PC-3 (cell line): ENCODE results near the gene GSTM2. TPM values are rescaled to one million over a fixed set of nuclear protein-coding genes. Genes with fewer than 3 reads are reported as not detected.
"Not testable (repeated sequence)": the region's sequence is repeated elsewhere in the genome, so short reads cannot be mapped to it uniquely, and the experiment has no call there.

Source experiments
- ATAC-seq: fragments of 200-7000 bp; cut with Tn5 transposase; 2 replicates; pipeline ENCODE4 v1.9.1; 2020; ENCODE audit warnings: mild to moderate bottlenecking, moderate library complexity
- BruUV-seq: library from RNA; stranded (reverse); fragments of 400-500 nt; replicated peaks from 2 replicates; lab custom pipeline; 2021; lab: Mats Ljungman, UMichigan
- CTCF ChIA-PET: fragments of 300-600 bp; sonication (Branson Sonifier 250); formaldehyde crosslinking; loops from one replicate; lab custom pipeline; 2022; ENCODE audit warnings: antibody characterized with exemption; lab: Charles Lee
- POLR2A ChIA-PET: fragments of 300-600 bp; sonication (Branson Sonifier 250); formaldehyde crosslinking; loops from one replicate; lab custom pipeline; 2022; ENCODE audit warnings: antibody characterized with exemption; ENCODE audit not compliant: unreplicated experiment; lab: Charles Lee
- DNase-seq: peaks from one replicate; pipeline ENCODE4 v3.0.0-alpha.2; 2015
- H2AFZ ChIP-seq: fragments of 300-600 bp; sonication (generic); 2 replicates; pipeline ENCODE4 v1.6.0; 2016; ENCODE audit warnings: antibody characterized with exemption, low read length
- H3F3A ChIP-seq: fragments of 300-600 bp; sonication (generic); one replicate; pipeline ENCODE4 v1.6.0; 2017; ENCODE audit warnings: antibody characterized with exemption, low read length, control low read depth, mild to moderate bottlenecking; ENCODE audit not compliant: unreplicated experiment
- H3K27ac ChIP-seq: fragments of 300-600 bp; sonication (generic); 2 replicates; pipeline ENCODE4 v1.5.1; 2016; ENCODE audit warnings: mild to moderate bottlenecking, low read length
- H3K27me3 ChIP-seq: fragments of 300-600 bp; sonication (generic); 2 replicates; pipeline ENCODE4 v1.6.1; 2016; ENCODE audit warnings: low read length, mixed read lengths
- H3K36me3 ChIP-seq: fragments of 300-600 bp; sonication (generic); 2 replicates; pipeline ENCODE4 v1.6.1; 2016; ENCODE audit warnings: low read depth, mixed run types, low read length, mixed read lengths
- H3K4me1 ChIP-seq: fragments of 300-600 bp; sonication (generic); 2 replicates; pipeline ENCODE4 v1.5.1; 2016; ENCODE audit warnings: low read length; ENCODE audit not compliant: insufficient read depth
- H3K4me2 ChIP-seq: fragments of 300-600 bp; sonication (generic); 2 replicates; pipeline ENCODE4 v1.6.0; 2016; ENCODE audit warnings: low read length
- H3K4me3 ChIP-seq: fragments of 300-600 bp; sonication (generic); 2 replicates; pipeline ENCODE4 v1.5.1; 2016; ENCODE audit warnings: mild to moderate bottlenecking, low read length, mixed read lengths
- H3K79me2 ChIP-seq: fragments of 300-600 bp; sonication (generic); 2 replicates; pipeline ENCODE4 v1.6.1; 2017; ENCODE audit warnings: low read length, mixed read lengths
- H3K9ac ChIP-seq: fragments of 300-600 bp; sonication (generic); 2 replicates; pipeline ENCODE4 v1.6.0; 2016; ENCODE audit warnings: mild to moderate bottlenecking, low read length
- H3K9me2 ChIP-seq: fragments of 300-600 bp; sonication (generic); replicated peaks from 2 replicates; pipeline ENCODE4 v1.6.1; 2016; ENCODE audit warnings: mixed run types, low read length, mixed read lengths
- H3K9me3 ChIP-seq: fragments of 300-600 bp; sonication (generic); 2 replicates; pipeline ENCODE4 v1.6.1; 2016; ENCODE audit warnings: low read length, mixed read lengths
- H4K20me1 ChIP-seq: fragments of 300-600 bp; sonication (generic); 2 replicates; pipeline ENCODE4 v1.6.1; 2016; ENCODE audit warnings: low read length, mixed read lengths
- CTCF ChIP-seq: fragments of 300-600 bp; sonication (generic); conservative IDR thresholded peaks from 2 replicates; pipeline ENCODE4 v1.5.1; 2017; ENCODE audit warnings: antibody characterized with exemption, low read depth, mild to moderate bottlenecking, low read length
- EZH2 ChIP-seq: fragments of 300-600 bp; sonication (generic); IDR thresholded peaks from one replicate; pipeline ENCODE4 v1.6.1; 2017; ENCODE audit warnings: antibody characterized with exemption, mild to moderate bottlenecking, low read length; ENCODE audit not compliant: unreplicated experiment
- EZH2phosphoT487 ChIP-seq: fragments of 300-600 bp; sonication (generic); IDR thresholded peaks from 2 replicates; pipeline ENCODE4 v1.6.1; 2018; ENCODE audit warnings: mild to moderate bottlenecking, antibody characterized with exemption, low read length, borderline replicate concordance
- intact Hi-C: fragments of 100-400 bp; cut with micrococcal nuclease; formaldehyde crosslinking; loops from 2 replicates; pipeline ENCODE4 v1.9.0; 2023
- total RNA-seq: library from RNA; depleted of rRNA; stranded (reverse); fragments of >200 nt; gene quantifications from 2 replicates; pipeline ENCODE4 v1.2.3, GENCODE V29; 2014

The GSTM2 gene
- total RNA-seq, 1 experiment from 2014 or later, result 38.6 TPM

GRCh38 chr1:109677459-109677858 is 9.6 kb downstream of the GSTM2 start:
- Histone ChIP-seq H3K4me2 (no peak overlapping the region), H3K36me3 (no peaks in the 10 kb centered on the region), H3K9ac (no peak overlapping the region), H4K20me1 (no peaks in the 10 kb centered on the region), H3K4me1 (0 out of 2 replicates have a peak, but pooled peaks cover 3% of the 10 kb centered on the region), H3K4me3 (no peak overlapping the region), H3K9me2 (no peaks in the 10 kb centered on the region), H2AFZ (no peak overlapping the region), H3K27ac (no peak overlapping the region), H3K79me2 (no peaks in the 10 kb centered on the region), H3F3A (no peaks in the 10 kb centered on the region), H3K27me3 (no peaks in the 10 kb centered on the region), H3K9me3 (no peaks in the 10 kb centered on the region)
- intact Hi-C loops, result no loop called here
- POLR2A ChIA-PET, result no interaction called here
- DNase-seq (no peak), ATAC-seq (no peak)
- TF ChIP-seq CTCF (no peak), EZH2 (no peak), EZH2phosphoT487 (no peak)
- BruUV-seq, result no TSS peak
- CTCF ChIA-PET, result interaction anchor here (0.5 kb wide), 1 partner anchor 74 kb away, joined by 4 read pairs; no protein-coding TSS in a partner anchor

- intact Hi-C loops, BruUV-seq, H2AFZ ChIP-seq, DNase-seq, H3K4me1 ChIP-seq, H3K4me2 ChIP-seq, H3F3A ChIP-seq, H3K4me3 ChIP-seq, H3K9me2 ChIP-seq, ATAC-seq, H3K27ac ChIP-seq, H3K36me3 ChIP-seq, CTCF ChIA-PET, H3K9ac ChIP-seq, H3K27me3 ChIP-seq, POLR2A ChIA-PET, H4K20me1 ChIP-seq, H3K9me3 ChIP-seq, H3K79me2 ChIP-seq: not testable (repeated sequence)
Measured at GRCh38 chr1:109678637-109679036, 10.8 kb downstream of the GSTM2 start.

DNA sequence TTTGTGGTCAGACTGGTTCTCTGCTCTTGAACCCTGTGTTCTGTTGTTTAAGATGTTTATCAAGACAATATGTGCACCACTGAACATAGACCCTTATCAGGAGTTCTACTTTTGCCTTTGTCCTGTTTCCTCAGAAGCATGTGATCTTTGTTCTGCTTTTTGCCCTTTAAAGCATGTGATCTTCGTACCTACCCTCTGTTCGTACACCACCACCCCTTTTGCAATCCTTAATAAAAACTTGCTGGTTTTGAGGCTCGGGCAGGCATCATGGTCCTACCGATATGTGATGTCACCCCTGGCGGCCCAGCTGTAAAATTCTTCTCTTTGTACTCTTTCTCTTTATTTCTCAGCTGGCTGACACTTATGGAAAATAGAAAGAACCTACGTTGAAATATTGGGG is 16.9 kb downstream of the GSTM2 start:
- H3K27me3 ChIP-seq, H3K4me3 ChIP-seq, ATAC-seq, H4K20me1 ChIP-seq, DNase-seq, H3K9ac ChIP-seq, intact Hi-C loops, CTCF ChIA-PET, BruUV-seq, H3K9me2 ChIP-seq, H2AFZ ChIP-seq, H3K27ac ChIP-seq, POLR2A ChIA-PET, H3K9me3 ChIP-seq, H3F3A ChIP-seq, H3K79me2 ChIP-seq, H3K36me3 ChIP-seq, H3K4me2 ChIP-seq, H3K4me1 ChIP-seq: not testable (repeated sequence)

DNA sequence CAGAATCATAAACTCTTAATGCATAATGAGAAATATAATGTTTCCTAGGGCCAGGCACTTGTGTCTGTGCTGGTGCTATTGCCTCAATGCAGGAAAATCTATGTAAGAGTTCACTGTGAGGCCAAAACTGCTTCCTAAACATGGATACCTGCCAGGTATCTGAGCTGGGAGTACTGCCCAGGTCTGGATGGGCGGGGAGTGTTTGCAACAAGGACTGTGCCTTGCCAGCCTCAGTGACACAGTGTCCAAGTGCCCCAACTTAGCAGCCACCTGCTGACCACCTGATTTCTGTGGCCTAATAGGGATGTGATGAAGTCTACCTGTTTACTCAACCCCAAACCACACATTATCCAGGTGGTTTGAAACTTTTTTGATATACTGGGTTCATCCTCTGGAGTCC is 17.5 kb downstream of the GSTM2 start:
- H3K4me2 ChIP-seq, H3K9me3 ChIP-seq, H3K79me2 ChIP-seq, DNase-seq, intact Hi-C loops, H3K9me2 ChIP-seq, BruUV-seq, H3K27me3 ChIP-seq, H3K9ac ChIP-seq, H3K4me3 ChIP-seq, H2AFZ ChIP-seq, H3K4me1 ChIP-seq, ATAC-seq, H4K20me1 ChIP-seq, CTCF ChIA-PET, H3F3A ChIP-seq, H3K27ac ChIP-seq, H3K36me3 ChIP-seq, POLR2A ChIA-PET: not testable (repeated sequence)

GRCh38 chr1:109685890-109686289 is 18.0 kb downstream of the GSTM2 start:
- DNase-seq, CTCF ChIA-PET, ATAC-seq, H4K20me1 ChIP-seq, H3K27ac ChIP-seq, H3K36me3 ChIP-seq, H3K4me1 ChIP-seq, H3F3A ChIP-seq, H3K4me2 ChIP-seq, H2AFZ ChIP-seq, BruUV-seq, H3K9ac ChIP-seq, H3K4me3 ChIP-seq, H3K9me2 ChIP-seq, intact Hi-C loops, H3K79me2 ChIP-seq, POLR2A ChIA-PET, H3K27me3 ChIP-seq, H3K9me3 ChIP-seq: not testable (repeated sequence)

GRCh38 chr1:109687109-109687508 is 19.3 kb downstream of the GSTM2 start:
- H3K9me2 ChIP-seq, H3K4me1 ChIP-seq, H3K79me2 ChIP-seq, POLR2A ChIA-PET, H4K20me1 ChIP-seq, H3K4me3 ChIP-seq, intact Hi-C loops, CTCF ChIA-PET, H3K27me3 ChIP-seq, H3K4me2 ChIP-seq, H3K27ac ChIP-seq, ATAC-seq, H3K9ac ChIP-seq, H3K36me3 ChIP-seq, H2AFZ ChIP-seq, H3K9me3 ChIP-seq, DNase-seq, H3F3A ChIP-seq, BruUV-seq: not testable (repeated sequence)
